Neuronal stem cell (in vitro differentiated cells): ENCODE data around the gene NOL4L.
A peak's percentile ranks its signal among the peaks of the same experiment; 100 is the strongest.

Experiments
- DNase-seq: peaks from one replicate; pipeline ENCODE4 v3.0.0-alpha.2; 2013; ENCODE audit warnings: low spot score
- H2AFZ ChIP-seq: one replicate; pipeline ENCODE4 v1.6.1; 2013; ENCODE audit warnings: mild to moderate bottlenecking, low read length, inconsistent platforms
- H2AK5ac ChIP-seq: 2 replicates; pipeline ENCODE4 v1.6.1; 2013; ENCODE audit warnings: low read depth, mild to moderate bottlenecking, inconsistent platforms, low read length, moderate library complexity, mixed read lengths
- H2BK120ac ChIP-seq: 2 replicates; pipeline ENCODE4 v1.6.1; 2013; ENCODE audit warnings: low read depth, mild to moderate bottlenecking, inconsistent platforms, low read length, moderate library complexity, mixed read lengths
- H2BK12ac ChIP-seq: one replicate; pipeline ENCODE4 v1.6.1; 2013; ENCODE audit warnings: low read length, inconsistent platforms
- H2BK15ac ChIP-seq: 2 replicates; pipeline ENCODE4 v1.6.1; 2013; ENCODE audit warnings: mild to moderate bottlenecking, low read length, inconsistent platforms, mixed read lengths
- H2BK5ac ChIP-seq: one replicate; pipeline ENCODE4 v1.6.1; 2013; ENCODE audit warnings: inconsistent platforms, mild to moderate bottlenecking, low read length, moderate library complexity
- H3K14ac ChIP-seq: one replicate; pipeline ENCODE4 v1.6.1; 2013; ENCODE audit warnings: low read length, inconsistent platforms
- H3K18ac ChIP-seq: 2 replicates; pipeline ENCODE4 v1.6.1; 2013; ENCODE audit warnings: low read length, inconsistent platforms
- H3K23ac ChIP-seq: 2 replicates; pipeline ENCODE4 v1.6.1; 2013; ENCODE audit warnings: low read depth, mild to moderate bottlenecking, mixed read lengths, low read length, inconsistent platforms; ENCODE audit not compliant: poor library complexity
- H3K27ac ChIP-seq: replicated peaks from 3 replicates; pipeline ENCODE4 v1.5.1; 2013; ENCODE audit warnings: low read length, inconsistent platforms
- H3K27me3 ChIP-seq, 3 experiments: 2 replicates each; pipeline ENCODE4 v1.6.1; 2013; ENCODE audit warnings: low read length in 3 of 3, mild to moderate bottlenecking in 2 of 3, inconsistent platforms in 1 of 3, low read depth in 1 of 3, mixed read lengths in 1 of 3, moderate library complexity in 1 of 3; ENCODE audit not compliant: control insufficient read depth in 3 of 3, insufficient read depth in 3 of 3
- H3K36me3 ChIP-seq, 2 donors: replicated peaks in 1 of 2; 2 replicates each; pipeline ENCODE4 v1.6.1; 2013; ENCODE audit warnings: low read length in 2 of 2; ENCODE audit not compliant: control insufficient read depth in 2 of 2, insufficient read depth in 2 of 2
- H3K4ac ChIP-seq: 2 replicates; pipeline ENCODE4 v1.6.1; 2013; ENCODE audit warnings: inconsistent platforms, mild to moderate bottlenecking, low read length, moderate library complexity
- H3K4me1 ChIP-seq, 2 donors: 1 replicate in 1 of 2; 2 replicates in 1 of 2; pipeline ENCODE4 v1.6.1; 2013; ENCODE audit warnings: low read length in 2 of 2, low read depth in 1 of 2; ENCODE audit not compliant: control insufficient read depth in 2 of 2, insufficient read depth in 1 of 2
- H3K4me2 ChIP-seq: one replicate; pipeline ENCODE4 v1.6.1; 2013; ENCODE audit warnings: mild to moderate bottlenecking, low read length, inconsistent platforms; ENCODE audit not compliant: insufficient read depth, poor library complexity, severe bottlenecking
- H3K4me3 ChIP-seq, 2 donors: 2 replicates each; pipeline ENCODE4 v1.5.1; 2013; ENCODE audit warnings: low read length in 2 of 2, mild to moderate bottlenecking in 2 of 2, inconsistent platforms in 1 of 2, moderate library complexity in 1 of 2
- H3K79me1 ChIP-seq: one replicate; pipeline ENCODE4 v1.6.1; 2013; ENCODE audit warnings: low read depth, mild to moderate bottlenecking, inconsistent platforms, low read length, moderate library complexity
- H3K9ac ChIP-seq: one replicate; pipeline ENCODE4 v1.6.1; 2013; ENCODE audit warnings: mild to moderate bottlenecking, low read depth, low read length, inconsistent platforms; ENCODE audit not compliant: poor library complexity
- H3K9me3 ChIP-seq, 2 donors: replicated peaks in 1 of 2; 2 replicates each; pipeline versions ENCODE3 to v1.6.1; 2013; ENCODE audit warnings: low read length in 2 of 2, mild to moderate bottlenecking in 2 of 2, inconsistent platforms in 1 of 2, low read depth in 1 of 2, mixed read lengths in 1 of 2, moderate library complexity in 1 of 2; ENCODE audit not compliant: control insufficient read depth in 2 of 2, insufficient read depth in 1 of 2
- H4K8ac ChIP-seq: one replicate; pipeline ENCODE4 v1.6.1; 2013; ENCODE audit warnings: low read depth, mild to moderate bottlenecking, inconsistent platforms, low read length, moderate library complexity
- H4K91ac ChIP-seq: one replicate; pipeline ENCODE4 v1.6.1; 2013; ENCODE audit warnings: low read length, low read depth, mild to moderate bottlenecking, inconsistent platforms; ENCODE audit not compliant: poor library complexity
- WGBS, 2 donors: extraction: QIAGEN DNeasy Blood & Tissue Kit; methylation state at CpG; one replicate each; pipeline ENCODE4 v1.1.7; 2013; ENCODE audit warnings: missing lambda C conversion rate in 2 of 2, mixed read lengths in 1 of 2; ENCODE audit not compliant: insufficient read length in 2 of 2, insufficient replicate concordance in 1 of 2; ENCODE audit errors: extremely low coverage in 2 of 2; 5-methylcytosine and 5-hydroxymethylcytosine counted together

NOL4L gene

DNA sequence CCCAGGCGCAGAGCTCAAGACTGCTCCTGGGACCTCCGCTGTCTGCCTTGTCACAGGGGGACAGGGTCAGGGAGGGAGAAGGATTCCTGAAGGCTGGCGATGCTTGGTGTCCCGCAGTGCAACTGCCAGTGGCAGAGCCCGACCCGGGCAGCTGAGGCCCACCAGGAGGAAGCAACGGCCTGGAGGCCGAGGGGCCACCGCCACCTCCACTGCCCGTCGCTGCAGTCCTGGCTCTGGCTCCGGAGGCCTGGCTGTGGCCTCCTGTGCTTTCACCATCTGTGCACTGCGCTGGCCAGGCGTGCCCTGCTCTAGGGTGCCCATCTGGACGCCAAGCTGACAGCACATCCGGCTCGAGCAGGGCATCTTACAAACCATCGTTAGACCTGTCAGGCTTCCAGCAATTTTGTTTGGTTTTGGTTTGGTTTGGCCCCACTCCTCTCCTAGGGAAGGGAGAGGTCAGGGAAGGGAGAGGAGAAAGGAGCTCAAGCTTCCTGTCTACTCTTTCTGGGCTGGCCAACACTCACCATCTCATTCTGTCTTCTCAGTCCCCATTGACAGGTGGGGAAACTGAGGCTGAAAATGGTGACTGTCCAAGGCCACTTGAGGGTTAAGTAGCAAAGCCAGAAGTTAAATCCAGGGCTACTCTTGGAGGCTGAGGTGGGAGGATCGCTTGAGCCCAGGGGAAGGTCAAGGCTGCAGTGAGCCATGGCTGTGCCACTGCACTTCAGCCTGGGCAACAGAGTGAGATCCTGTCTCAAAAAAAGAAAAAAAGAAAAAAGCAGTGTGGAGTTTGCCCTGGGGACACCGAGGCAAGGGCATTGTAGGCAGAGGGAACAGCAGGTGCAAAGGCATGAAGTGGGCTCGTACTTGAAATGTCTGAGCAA lies 37.7 kb upstream of the NOL4L start:
- H3K4ac ChIP-seq = no peak overlapping the region
- no peaks in the 10 kb centered on the region for H3K79me1 ChIP-seq
- no peak overlapping the region for H4K91ac ChIP-seq
- no peak overlapping the region for H2AFZ ChIP-seq
- H3K27me3 ChIP-seq = peaks cover 0 to 14% (median 0%) of the 10 kb centered on the region in 3 experiments
- no CpG with 5 or more reads among the region's 21 CpGs for WGBS, 2 donors
- H3K36me3 ChIP-seq = no peaks in the 10 kb centered on the region
- no peaks in the 10 kb centered on the region for H3K9me3 ChIP-seq
- no peak overlapping the region for H3K4me2 ChIP-seq
- peaks cover 8 to 9% of the 10 kb centered on the region in 2 donors for H3K4me1 ChIP-seq
- H3K18ac ChIP-seq = peak overlapping the region; percentile 12
- no peak overlapping the region for H4K8ac ChIP-seq
- no peak overlapping the region for H3K4me3 ChIP-seq
- no peak overlapping the region for H2BK120ac ChIP-seq
- no peak overlapping the region for H3K9ac ChIP-seq
- H2AK5ac ChIP-seq = peak overlapping the region; percentile 9
- no peak overlapping the region for H2BK15ac ChIP-seq
- no peak overlapping the region for H3K14ac ChIP-seq
- H2BK5ac ChIP-seq = no peak overlapping the region
- no peak overlapping the region for H3K23ac ChIP-seq
- no peak overlapping the region for H3K27ac ChIP-seq
- no peak for DNase-seq
- H2BK12ac ChIP-seq = no peak overlapping the region

DNA sequence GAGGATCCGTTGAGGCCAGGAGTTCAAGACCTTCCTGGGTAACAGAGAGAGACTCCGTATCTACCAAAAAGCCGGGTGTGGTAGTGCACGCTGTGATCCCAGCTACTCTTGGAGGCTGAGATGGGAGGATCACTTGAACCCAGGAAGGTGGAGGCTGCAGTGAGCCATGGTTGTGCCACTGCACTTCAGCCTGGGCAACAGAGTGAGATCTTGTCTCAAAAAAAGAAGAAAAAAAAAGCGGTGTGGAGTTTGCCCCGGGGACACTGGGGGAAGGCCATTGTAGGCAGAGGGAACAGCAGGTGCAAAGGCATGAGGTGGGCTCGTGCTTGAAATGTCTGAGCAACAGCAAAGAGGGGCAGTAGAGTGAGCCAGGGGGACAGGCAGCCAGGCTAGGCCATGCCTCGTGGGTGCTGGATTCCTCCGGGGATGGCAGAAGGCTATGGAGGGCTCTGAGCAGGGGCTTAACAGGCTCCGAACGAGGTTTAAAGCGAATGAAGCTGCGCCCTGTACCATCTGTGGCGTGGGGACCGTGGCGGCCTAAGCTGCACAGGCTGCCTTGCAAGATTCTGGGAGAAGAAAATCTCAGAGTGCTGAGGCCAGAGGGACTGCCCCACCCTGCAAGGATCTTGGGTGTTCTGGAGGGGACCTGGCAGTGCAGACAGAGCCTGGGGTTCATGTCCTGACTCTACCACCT lies 36.9 kb upstream of the NOL4L start:
- Histone ChIP-seq H3K9me3 (no peaks in the 10 kb centered on the region), H2BK15ac (no peak overlapping the region), H2AFZ (no peak overlapping the region), H2BK120ac (no peak overlapping the region), H3K4ac (no peak overlapping the region), H4K91ac (no peak overlapping the region), H3K18ac (peak overlapping the region; percentile 87), H3K9ac (no peak overlapping the region), H3K27ac (no peak overlapping the region), H3K27me3 (peaks cover 0 to 14% (median 0%) of the 10 kb centered on the region in 3 experiments), H3K4me1 (peaks cover 0 to under 1% of the 10 kb centered on the region in 2 donors), H2AK5ac (peak overlapping the region; percentile 9), H3K79me1 (no peaks in the 10 kb centered on the region), H3K23ac (no peak overlapping the region), H2BK12ac (peak overlapping the region; percentile 27), H3K4me3 (no peak overlapping the region), H2BK5ac (no peak overlapping the region), H3K14ac (no peak overlapping the region), H3K36me3 (no peaks in the 10 kb centered on the region), H3K4me2 (no peak overlapping the region), H4K8ac (peak overlapping the region; percentile 24)
- no CpG with 5 or more reads among the region's 16 CpGs for WGBS, 2 donors
- no peak for DNase-seq

- DNase-seq = no peak
- no CpG with 5 or more reads among the region's 5 CpGs for WGBS, 2 donors
- H4K91ac ChIP-seq = no peak overlapping the region
Measured at GRCh38 chr20:32621071-32621890, 36.1 kb upstream of the NOL4L start.

More at GRCh38 chr20:32621071-32621890, 36.1 kb upstream of the NOL4L start:
- H2BK12ac ChIP-seq = no peak overlapping the region
- no peak overlapping the region for H3K4me3 ChIP-seq
- no peak overlapping the region for H2AFZ ChIP-seq
- H3K14ac ChIP-seq = no peak overlapping the region
- no peak overlapping the region for H3K27ac ChIP-seq
- H2BK120ac ChIP-seq = no peak overlapping the region
- H3K27me3 ChIP-seq = peaks cover 0 to 14% (median 0%) of the 10 kb centered on the region in 3 experiments
- H2BK5ac ChIP-seq = no peak overlapping the region
- no peak overlapping the region for H2BK15ac ChIP-seq
- no peak overlapping the region for H3K18ac ChIP-seq
- H3K23ac ChIP-seq = no peak overlapping the region
- H3K36me3 ChIP-seq = no peaks in the 10 kb centered on the region
- H3K4me1 ChIP-seq = no peaks in the 10 kb centered on the region
- H4K8ac ChIP-seq = no peak overlapping the region
- H2AK5ac ChIP-seq = no peak overlapping the region
- no peak overlapping the region for H3K9ac ChIP-seq
- H3K9me3 ChIP-seq = no peaks in the 10 kb centered on the region
- no peak overlapping the region for H3K4ac ChIP-seq
- H3K4me2 ChIP-seq = no peak overlapping the region
- no peaks in the 10 kb centered on the region for H3K79me1 ChIP-seq
